Stimulated activated CD4-positive, alpha-beta T cell treated with anti-CD3 and anti-CD28 coated beads, Interleukin-12 subunit alpha, Interleukin-12 subunit beta, amount 100 ng/mL, for 4 hours (primary cell): ENCODE measurements around the gene CACNA1E.
"Not testable (repeated sequence)": the region's sequence is repeated elsewhere in the genome, so short reads cannot be mapped to it uniquely, and the experiment has no call there.

ENCODE experiments used
- DNase-seq: peaks from one replicate; pipeline ENCODE4 v3.0.0-alpha.2; 2020

Gene CACNA1E

GRCh38 chr1:181832173-181832880 is 349.0 kb downstream of the CACNA1E start:
- DNase-seq: not testable (repeated sequence)

DNA sequence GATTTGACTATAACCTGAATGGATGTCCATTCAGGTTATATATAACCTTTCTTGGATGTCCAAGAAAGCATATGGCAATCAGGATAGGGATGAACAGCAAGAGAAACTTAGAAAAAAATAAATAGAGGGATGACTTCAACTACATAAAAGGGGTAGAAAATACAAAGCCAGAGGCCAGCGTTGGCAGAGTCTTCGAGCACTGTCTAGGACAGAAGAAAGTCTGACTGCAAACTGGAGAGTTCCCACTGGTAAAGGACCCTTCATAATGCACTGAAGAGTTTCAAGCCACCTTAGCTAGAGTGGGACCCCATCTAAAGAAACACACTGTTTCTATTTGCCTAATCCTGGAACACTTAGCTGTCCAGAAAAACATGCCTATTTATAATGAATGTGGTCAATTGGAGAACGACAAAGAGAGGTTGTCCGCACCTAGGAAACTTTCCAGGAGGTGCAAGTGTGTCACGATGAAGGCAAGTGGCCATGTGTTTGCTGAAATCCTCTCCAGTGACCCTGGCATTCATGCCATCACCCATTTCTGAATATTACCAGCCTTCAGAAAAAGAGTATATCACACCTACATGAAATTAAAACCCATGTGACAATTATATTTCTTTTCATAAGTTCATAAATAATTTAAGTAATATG is 362.8 kb downstream of the CACNA1E start:
- no peak for DNase-seq

- no peak for DNase-seq
These were observed 363.4 kb downstream of the CACNA1E start for GRCh38 chr1:181846681-181847080.

DNA sequence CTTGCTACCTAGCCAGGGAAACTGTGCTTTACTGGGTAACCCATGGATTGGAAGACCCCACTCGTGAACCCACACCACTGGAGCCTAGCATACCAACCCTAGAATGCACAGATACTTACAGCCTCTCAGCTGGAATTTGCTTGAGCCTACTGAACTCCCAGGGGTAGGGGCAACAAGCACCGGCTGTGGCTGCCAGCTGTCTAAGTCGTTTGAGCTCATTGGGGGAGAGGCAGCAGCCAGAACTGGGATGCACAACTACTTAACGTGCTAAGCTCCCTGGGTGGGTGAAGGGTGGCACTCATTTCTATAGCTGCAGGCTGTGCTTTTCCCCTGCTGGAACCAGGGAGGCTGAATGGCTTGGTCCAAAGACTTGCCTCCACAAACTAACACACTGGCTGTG is 365.8 kb downstream of the CACNA1E start:
- DNase-seq: no peak

DNA sequence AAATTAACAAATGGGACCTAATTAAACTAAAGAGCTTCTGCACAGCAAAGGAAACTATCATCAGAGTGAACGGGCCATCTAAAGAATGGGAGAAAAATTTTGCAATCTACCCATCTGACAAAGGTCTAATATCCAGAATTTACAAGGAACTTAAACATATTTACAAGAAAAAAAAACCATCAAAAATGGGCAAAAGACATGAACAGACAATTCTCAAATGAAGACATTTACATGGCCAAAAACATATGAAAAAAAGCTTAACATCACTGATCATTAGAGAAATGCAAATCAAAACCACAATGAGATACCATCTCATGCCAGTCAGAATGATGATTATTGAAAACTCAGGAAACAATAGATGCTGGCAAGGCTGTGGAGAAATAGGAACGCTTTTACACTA is 370.9 kb downstream of the CACNA1E start:
- DNase-seq: not testable (repeated sequence)

GRCh38 chr1:181855380-181855779 is 372.1 kb downstream of the CACNA1E start:
- DNase-seq: no peak
